HFFc6 (cell line): ENCODE results near the gene CELSR1. TPM values are rescaled to one million over a fixed set of nuclear protein-coding genes. Genes with fewer than 3 reads are reported as not detected.

Experiments used
- DNase-seq: peaks from one replicate; pipeline ENCODE4 v3.0.0-alpha.2; 2018
- H3K27ac Mint-ChIP-seq: 2 replicates; pipeline ENCODE4 v1.8.0; 2020; ENCODE audit warnings: mild to moderate bottlenecking, mixed read lengths
- H3K27me3 Mint-ChIP-seq: 2 replicates; pipeline ENCODE4 v1.8.0; 2021; ENCODE audit warnings: mild to moderate bottlenecking, moderate library complexity, mixed read lengths; ENCODE audit not compliant: insufficient read depth
- H3K36me3 Mint-ChIP-seq: 2 replicates; pipeline ENCODE4 v1.8.0; 2021; ENCODE audit warnings: low read depth, mixed read lengths
- H3K4me1 Mint-ChIP-seq: 2 replicates; pipeline ENCODE4 v1.8.0; 2020; ENCODE audit warnings: low read depth, mixed read lengths
- H3K4me3 Mint-ChIP-seq: 2 replicates; pipeline ENCODE4 v1.8.0; 2020; ENCODE audit warnings: mild to moderate bottlenecking, moderate library complexity, mixed read lengths
- H3K9me3 Mint-ChIP-seq: 2 replicates; pipeline ENCODE4 v1.8.0; 2020; ENCODE audit warnings: mild to moderate bottlenecking, mixed read lengths
- total RNA-seq, 6 experiments: library from RNA; stranded (reverse); fragmentation: NEBNext Ultra II Directional; extraction: Animal tissue kit (Norgen Biotek cat#: 25700); gene quantifications; 2 replicates in 1 of 6; 3 replicates in 5 of 6; pipeline ENCODE4 v1.2.3, GENCODE V29; 2021
- TF ChIP-seq, protein P1 (sequence below): fragments of 200-600 bp; sonication (generic); IDR thresholded peaks from 2 replicates; pipeline ENCODE4 v1.5.0; 2021; ENCODE audit warnings: antibody characterized with exemption, mild to moderate bottlenecking

CELSR1 gene
- total RNA-seq, 6 experiments from 2014 or later: 4.7 to 8.2 (median 6.5) TPM

GRCh38 chr22:46327691-46328465 is 209.5 kb downstream of the CELSR1 start:
- Mint-ChIP-seq H3K4me1 (no peaks in the 10 kb centered on the region), H3K9me3 (no peaks in the 10 kb centered on the region), H3K36me3 (peaks cover 14% of the 10 kb centered on the region), H3K27me3 (peaks cover 4% of the 10 kb centered on the region), H3K4me3 (no peak overlapping the region), H3K27ac (no peak overlapping the region)
- DNase-seq: no peak
- TF ChIP-seq, protein P1, sequence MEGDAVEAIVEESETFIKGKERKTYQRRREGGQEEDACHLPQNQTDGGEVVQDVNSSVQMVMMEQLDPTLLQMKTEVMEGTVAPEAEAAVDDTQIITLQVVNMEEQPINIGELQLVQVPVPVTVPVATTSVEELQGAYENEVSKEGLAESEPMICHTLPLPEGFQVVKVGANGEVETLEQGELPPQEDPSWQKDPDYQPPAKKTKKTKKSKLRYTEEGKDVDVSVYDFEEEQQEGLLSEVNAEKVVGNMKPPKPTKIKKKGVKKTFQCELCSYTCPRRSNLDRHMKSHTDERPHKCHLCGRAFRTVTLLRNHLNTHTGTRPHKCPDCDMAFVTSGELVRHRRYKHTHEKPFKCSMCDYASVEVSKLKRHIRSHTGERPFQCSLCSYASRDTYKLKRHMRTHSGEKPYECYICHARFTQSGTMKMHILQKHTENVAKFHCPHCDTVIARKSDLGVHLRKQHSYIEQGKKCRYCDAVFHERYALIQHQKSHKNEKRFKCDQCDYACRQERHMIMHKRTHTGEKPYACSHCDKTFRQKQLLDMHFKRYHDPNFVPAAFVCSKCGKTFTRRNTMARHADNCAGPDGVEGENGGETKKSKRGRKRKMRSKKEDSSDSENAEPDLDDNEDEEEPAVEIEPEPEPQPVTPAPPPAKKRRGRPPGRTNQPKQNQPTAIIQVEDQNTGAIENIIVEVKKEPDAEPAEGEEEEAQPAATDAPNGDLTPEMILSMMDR: no peak

DNA sequence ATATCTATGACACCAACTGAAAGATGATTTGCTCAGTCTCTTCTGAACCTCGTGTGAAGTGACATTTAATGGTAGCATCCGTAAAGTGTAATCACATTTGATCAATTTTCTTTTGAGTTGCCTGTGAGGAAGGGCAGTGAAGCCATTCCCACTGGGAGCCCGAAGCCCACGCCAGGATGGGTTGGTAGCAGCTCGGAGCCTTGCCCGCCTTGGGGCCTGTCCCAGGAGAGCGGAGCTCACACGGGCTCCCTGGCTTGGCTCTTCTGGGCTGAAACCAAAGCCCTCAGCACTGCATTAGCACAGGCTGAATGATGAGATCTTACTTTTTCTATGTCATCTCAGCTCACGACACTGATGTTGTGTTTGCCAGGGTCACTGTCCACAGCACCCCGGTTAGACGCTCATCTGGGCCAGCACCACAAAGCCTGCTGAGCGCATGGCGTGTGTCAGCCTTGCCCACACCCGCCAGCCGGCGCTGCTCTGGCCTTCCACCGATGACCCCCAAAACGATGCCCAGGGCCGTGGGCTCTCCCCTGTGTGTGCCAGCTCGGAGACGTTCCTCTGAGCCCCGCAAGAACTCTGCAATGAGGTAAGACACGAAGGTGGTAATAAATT is 211.2 kb downstream of the CELSR1 start:
- no peak overlapping the region for H3K4me3 Mint-ChIP-seq
- no peaks in the 10 kb centered on the region for H3K9me3 Mint-ChIP-seq
- no peak for DNase-seq
- H3K36me3 Mint-ChIP-seq: peaks cover 16% of the 10 kb centered on the region
- no peaks in the 10 kb centered on the region for H3K4me1 Mint-ChIP-seq
- TF ChIP-seq, protein P1: no peak
- H3K27me3 Mint-ChIP-seq: peaks cover 3% of the 10 kb centered on the region
- no peak overlapping the region for H3K27ac Mint-ChIP-seq

DNA sequence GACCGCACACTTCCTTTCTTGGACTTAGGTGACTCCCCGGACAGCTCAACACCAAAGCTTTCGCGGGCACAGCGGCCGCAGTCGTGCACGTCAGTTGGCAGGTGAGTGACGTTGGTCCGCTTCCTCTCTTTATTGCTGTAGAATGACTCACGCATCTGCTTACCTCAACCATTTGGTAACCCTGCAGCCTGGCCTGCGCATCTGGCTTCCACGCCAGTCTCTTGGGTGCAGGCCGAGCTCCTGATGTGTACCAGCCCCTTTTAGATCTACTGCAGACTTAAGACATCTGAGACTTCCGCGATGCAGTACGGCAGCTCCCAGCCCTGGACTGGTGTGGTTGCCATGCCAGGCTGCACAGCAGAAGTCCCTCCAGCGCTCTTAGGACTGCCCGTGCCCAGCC is 214.3 kb downstream of the CELSR1 start:
- no peaks in the 10 kb centered on the region for H3K9me3 Mint-ChIP-seq
- H3K36me3 Mint-ChIP-seq: peaks cover 32% of the 10 kb centered on the region
- H3K27me3 Mint-ChIP-seq: no peaks in the 10 kb centered on the region; the same call in 1 of the 2 replicates
- TF ChIP-seq, protein P1: no peak
- no peak for DNase-seq
- H3K4me1 Mint-ChIP-seq: no peaks in the 10 kb centered on the region
- no peak overlapping the region for H3K4me3 Mint-ChIP-seq
- H3K27ac Mint-ChIP-seq: no peak overlapping the region

DNA sequence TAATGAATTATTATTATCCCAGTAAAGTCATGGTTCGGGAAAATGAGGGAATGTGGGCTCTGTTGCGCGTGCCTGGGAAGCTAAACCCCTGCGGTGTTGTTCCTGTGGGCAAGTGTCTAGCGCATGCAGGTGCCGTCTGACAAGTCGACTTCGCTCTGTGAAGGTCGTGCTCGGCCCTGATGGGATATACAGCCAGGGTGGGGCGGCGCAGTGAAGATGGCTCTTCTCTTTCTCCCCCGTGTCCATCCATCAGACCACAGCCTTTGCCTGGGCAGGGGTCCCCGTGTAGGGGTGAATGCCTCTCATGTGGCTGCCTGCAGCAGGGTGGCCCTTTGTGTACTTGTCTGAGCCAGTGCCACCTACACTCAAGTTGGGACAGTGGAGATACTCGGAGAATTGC is 214.7 kb downstream of the CELSR1 start:
- H3K27ac Mint-ChIP-seq: no peak overlapping the region
- H3K36me3 Mint-ChIP-seq: peaks cover 33% of the 10 kb centered on the region
- TF ChIP-seq, protein P1: no peak
- no peaks in the 10 kb centered on the region for H3K4me1 Mint-ChIP-seq
- no peaks in the 10 kb centered on the region; the same call in 1 of the 2 replicates for H3K27me3 Mint-ChIP-seq
- DNase-seq: no peak
- no peak overlapping the region for H3K4me3 Mint-ChIP-seq
- no peaks in the 10 kb centered on the region for H3K9me3 Mint-ChIP-seq

DNA sequence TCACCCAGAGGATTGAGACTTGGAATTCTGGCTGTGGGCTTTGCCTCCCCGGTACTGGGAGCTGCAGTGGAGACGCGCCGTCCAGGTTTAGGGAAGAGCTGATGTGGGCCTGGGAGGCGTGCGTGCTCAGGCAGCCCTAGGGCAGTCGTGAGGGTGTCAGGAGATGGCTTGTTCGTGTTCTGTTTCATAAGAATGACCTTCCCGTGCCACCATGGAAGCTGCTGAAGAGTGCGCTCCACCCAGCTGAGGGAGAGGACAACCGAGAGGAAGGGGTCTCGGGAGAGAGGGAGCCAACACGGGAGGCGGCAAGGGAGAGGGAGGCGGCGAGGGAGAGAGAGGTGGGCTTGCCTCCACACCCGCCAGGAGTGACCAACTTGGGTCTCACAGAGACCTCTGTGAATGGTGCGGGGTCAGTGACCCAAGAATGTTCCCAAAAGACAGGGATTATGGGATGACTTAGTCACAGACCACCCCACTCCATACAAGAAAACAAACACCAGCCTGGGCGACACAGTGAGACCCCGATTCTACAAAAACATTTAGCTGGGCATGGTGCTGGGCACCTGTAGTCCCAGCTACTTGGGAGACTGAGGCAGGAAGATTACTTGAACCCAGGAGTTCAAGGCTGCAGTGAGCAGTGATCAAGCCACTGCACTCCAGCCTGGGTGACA is 216.6 kb downstream of the CELSR1 start:
- Mint-ChIP-seq H3K4me3 (no peak overlapping the region), H3K9me3 (no peaks in the 10 kb centered on the region), H3K36me3 (peaks cover 33% of the 10 kb centered on the region), H3K27ac (no peak overlapping the region; the same call in 1 of the 2 replicates), H3K27me3 (no peaks in the 10 kb centered on the region; the same call in 1 of the 2 replicates), H3K4me1 (no peaks in the 10 kb centered on the region)
- DNase-seq: no peak
- TF ChIP-seq, protein P1: no peak
